ENCODE data around the gene AKR1B15.

Gene AKR1B15

DNA sequence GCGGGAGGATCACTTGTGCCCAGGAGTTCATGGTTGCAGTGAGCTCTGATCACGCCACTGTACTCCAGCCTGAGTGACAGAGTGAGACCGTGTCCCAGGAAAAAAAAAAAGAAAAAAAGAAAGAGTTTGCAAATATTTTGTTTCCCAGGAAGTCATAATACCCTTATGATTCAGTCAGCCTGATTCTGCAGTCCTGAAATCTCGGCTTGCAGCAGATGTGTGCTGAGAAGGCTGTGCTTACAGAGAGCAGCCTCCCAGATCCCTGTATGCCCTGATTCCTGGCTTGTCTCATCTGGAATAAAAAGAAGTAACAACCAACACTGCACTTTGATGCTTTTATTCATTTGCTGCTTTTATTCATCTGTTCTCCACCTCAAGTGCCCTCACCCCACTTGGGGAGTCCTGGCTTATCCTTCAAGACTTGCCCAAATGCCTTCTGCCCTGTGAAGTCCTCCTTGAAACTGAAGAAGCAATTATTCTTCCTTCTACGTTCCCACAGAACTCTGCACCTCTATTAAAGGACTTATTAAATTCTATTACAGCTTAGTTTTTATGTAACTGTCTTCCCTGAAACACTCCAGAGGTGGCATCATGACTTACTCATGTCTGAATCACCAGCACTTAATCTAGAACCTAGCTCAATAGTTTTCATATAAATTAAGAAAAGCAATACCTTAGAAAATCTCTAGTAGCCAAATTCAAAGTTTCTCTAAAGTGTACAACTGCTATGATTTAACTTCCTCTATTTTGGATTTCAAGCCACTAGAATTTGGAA is 70.0 kb downstream of the AKR1B15 start:
- DNase-seq (ENCODE audit: low spot score) = no peak

- DNase-seq (ENCODE audit: low spot score) = no peak
Measured at GRCh38 chr7:134619627-134620331, 70.9 kb downstream of the AKR1B15 start.

- no peak for DNase-seq (ENCODE audit: low spot score)
Measured at GRCh38 chr7:134622303-134622995, 73.5 kb downstream of the AKR1B15 start.

GRCh38 chr7:134623193-134623592 is 74.3 kb downstream of the AKR1B15 start:
- no peak for DNase-seq (ENCODE audit: low spot score)

DNA sequence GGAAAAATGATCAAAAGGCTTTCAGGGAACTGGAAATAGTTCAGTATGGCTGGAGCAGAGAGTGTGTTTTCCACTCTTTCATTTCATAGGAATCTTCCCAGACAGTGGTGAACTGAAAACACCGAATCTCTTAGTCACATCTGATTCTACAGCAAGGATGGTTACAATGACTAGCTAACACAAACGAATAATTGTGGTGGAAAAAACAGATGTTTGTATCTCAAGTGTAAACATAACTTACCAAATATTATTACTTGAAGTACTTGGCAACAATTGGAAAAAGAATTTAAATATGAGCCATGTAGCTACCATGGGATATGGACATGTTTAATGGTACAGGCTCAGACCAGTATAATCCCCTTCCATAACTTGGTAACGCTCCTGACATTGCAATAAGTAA is 76.6 kb downstream of the AKR1B15 start:
- DNase-seq (ENCODE audit: low spot score) = no peak

DNA sequence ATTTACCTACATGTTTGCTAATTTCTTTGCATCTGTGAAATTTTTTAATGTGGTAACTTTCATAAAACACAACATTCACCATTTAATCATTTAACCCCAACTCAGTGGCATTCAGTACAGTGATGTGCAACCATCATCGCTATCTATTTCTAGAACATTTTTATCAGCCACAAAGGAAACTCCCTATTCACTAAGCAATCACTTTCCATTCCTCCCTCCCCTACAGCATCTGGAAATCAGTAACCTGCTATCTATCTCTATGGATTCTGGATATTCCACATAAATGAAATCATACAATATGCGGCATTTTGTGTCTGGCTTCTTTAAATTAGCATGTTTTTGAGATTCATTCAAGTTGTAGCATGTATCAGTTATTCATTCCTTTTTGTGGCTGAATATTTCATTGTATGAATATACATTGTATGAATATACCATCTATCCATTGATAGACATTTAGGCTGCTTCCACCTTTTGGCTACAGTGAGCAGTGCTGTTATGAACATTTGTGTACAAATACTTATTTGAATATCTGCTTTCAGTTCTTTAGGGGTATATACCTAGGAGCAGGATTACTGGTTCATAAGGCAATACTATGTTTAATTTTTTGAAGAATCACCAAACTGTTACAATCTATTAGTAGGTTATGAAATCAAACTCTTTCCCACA is 78.3 kb downstream of the AKR1B15 start:
- no peak for DNase-seq (ENCODE audit: low spot score)

DNA sequence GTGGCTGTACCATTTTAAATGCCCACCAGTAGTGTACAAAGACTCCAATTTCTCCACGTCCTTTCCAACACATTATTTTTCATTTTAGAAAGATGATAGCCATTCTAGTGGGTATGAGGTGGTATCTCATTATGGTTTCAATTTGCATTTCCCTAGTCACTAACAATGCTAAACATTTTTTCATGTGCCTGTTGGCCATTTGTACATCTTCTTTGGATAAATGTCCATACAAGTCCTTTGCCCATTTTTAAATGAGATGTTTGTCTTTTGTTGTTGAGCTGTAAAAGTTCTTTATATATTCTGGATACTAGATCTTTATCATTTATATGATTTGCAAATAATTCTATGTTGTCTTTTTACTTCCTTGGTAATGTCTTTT is 78.9 kb downstream of the AKR1B15 start:
- no peak for DNase-seq (ENCODE audit: low spot score)

- DNase-seq (ENCODE audit: low spot score) = no peak
Measured at GRCh38 chr7:134629445-134629844, 80.5 kb downstream of the AKR1B15 start.
